Fibroblast of mammary gland (primary cell): ENCODE results near the gene THAP4.

Experiments
- DNase-seq: peaks from one replicate; pipeline ENCODE4 v3.0.0-alpha.2; 2010; ENCODE audit warnings: low read depth
- H3K4me3 ChIP-seq: 2 replicates; pipeline ENCODE4 v1.5.1; 2011; ENCODE audit warnings: low read depth, mild to moderate bottlenecking, low read length, moderate library complexity; ENCODE audit not compliant: control insufficient read depth
- CTCF ChIP-seq: conservative IDR thresholded peaks from 2 replicates; pipeline ENCODE4 v1.5.1; 2011; ENCODE audit warnings: low read depth, low read length, inconsistent platforms; ENCODE audit not compliant: control insufficient read depth, insufficient read depth

THAP4 gene

GRCh38 chr2:241601841-241602240, 35.1 kb downstream of the THAP4 start:
- TF ChIP-seq CTCF, result no peak
- no peak overlapping the region for H3K4me3 ChIP-seq
- DNase-seq, result no peak

- TF ChIP-seq CTCF, result no peak
- H3K4me3 ChIP-seq, result no peak overlapping the region
- no peak for DNase-seq
These were observed 37.3 kb downstream of the THAP4 start for GRCh38 chr2:241599615-241600014.

GRCh38 chr2:241598487-241598886, 38.5 kb downstream of the THAP4 start:
- no peak for DNase-seq

GRCh38 chr2:241598061-241598460, 38.9 kb downstream of the THAP4 start:
- no peak for TF ChIP-seq CTCF
- DNase-seq, result peak; percentile 49
- H3K4me3 ChIP-seq, result no peak overlapping the region

More at GRCh38 chr2:241598487-241598886, 38.5 kb downstream of the THAP4 start:
- no peak overlapping the region for H3K4me3 ChIP-seq
- no peak for TF ChIP-seq CTCF

GRCh38 chr2:241597561-241597960, 39.4 kb downstream of the THAP4 start:
- TF ChIP-seq CTCF, result no peak
- no peak for DNase-seq
- H3K4me3 ChIP-seq, result no peak overlapping the region

- DNase-seq, result no peak
- TF ChIP-seq CTCF, result peak; percentile 18
- H3K4me3 ChIP-seq, result no peak overlapping the region
These were observed 41.3 kb downstream of the THAP4 start for GRCh38 chr2:241595600-241596140.

- DNase-seq, result no peak
- H3K4me3 ChIP-seq, result no peak overlapping the region
- no peak for TF ChIP-seq CTCF
These were observed 43.7 kb downstream of the THAP4 start for GRCh38 chr2:241593271-241593670.
